Measurements from ENCODE around the gene ELOVL7. TPM values are rescaled to one million over a fixed set of nuclear protein-coding genes. Genes with fewer than 3 reads are reported as not detected.

ELOVL7 gene
- polyA plus RNA-seq, 2 of the 4 experiments (the other 2 are of a cell fraction), result 8.3 to 12.3 TPM

DNA sequence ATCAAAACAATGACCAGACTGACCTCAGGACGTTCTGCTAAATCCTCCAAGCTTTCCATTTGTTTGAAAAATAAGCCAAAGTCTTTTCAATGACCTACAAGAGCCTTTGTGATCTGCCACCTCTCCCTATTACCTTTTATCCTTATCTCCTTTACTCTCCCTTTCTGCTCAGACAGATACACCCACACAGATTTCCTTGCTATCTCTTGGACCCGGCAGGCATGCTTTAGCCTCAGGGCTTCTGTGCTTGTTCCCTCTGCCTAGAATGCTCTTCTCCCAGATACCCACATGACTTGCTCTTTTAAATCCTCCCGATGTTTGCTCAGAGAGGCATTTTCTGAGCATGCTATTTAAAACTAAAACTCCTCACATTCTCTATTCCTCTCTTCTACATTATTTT is 8.9 kb upstream of the ELOVL7 start:
- ChIA-PET CTCF (interaction anchor here (0.6 to 3.5 kb wide), 3 partner anchors 9 to 42 kb away, joined by 3 to 17 read pairs (median 3); partner anchors contain the start of gene ELOVL7), POLR2A (no interaction called here)
- no peak for ATAC-seq

GRCh38 chr5:60852317-60852716 is 8.2 kb upstream of the ELOVL7 start:
- ATAC-seq (peak in 1 of 2 experiments; percentile 54; a peak in 1 of 6 replicates), FAIRE-seq (no peak), DNase-seq (ENCODE audit: low read depth in 1 of 2, low spot score in 1 of 2) (no peak)
- WGBS (ENCODE audit: missing lambda C conversion rate), result 55% methylated on average over 2 of the region's 2 CpGs
- H3K4me3 ChIP-seq, result no peak overlapping the region
- ChIA-PET CTCF (interaction anchor here (0.6 to 1.6 kb wide), 3 partner anchors 15 to 175 kb away, joined by 3 to 8 read pairs (median 3); no protein-coding TSS in a partner anchor), POLR2A (no interaction called here)
- no peak for TF ChIP-seq ESRRA (IDR thresholded peaks at IDR 0.05; ENCODE audit: borderline replicate concordance, low read length)
- no peak for TF ChIP-seq CBX2 (IDR thresholded peaks at IDR 0.05; ENCODE audit: borderline replicate concordance, low read depth)
- no peak for TF ChIP-seq PHF8 (IDR thresholded peaks at IDR 0.05; ENCODE audit: borderline replicate concordance, low read depth)
- TF ChIP-seq EHMT2 (IDR thresholded peaks at IDR 0.05; ENCODE audit: low read depth), result no peak
- TF ChIP-seq, protein P1, sequence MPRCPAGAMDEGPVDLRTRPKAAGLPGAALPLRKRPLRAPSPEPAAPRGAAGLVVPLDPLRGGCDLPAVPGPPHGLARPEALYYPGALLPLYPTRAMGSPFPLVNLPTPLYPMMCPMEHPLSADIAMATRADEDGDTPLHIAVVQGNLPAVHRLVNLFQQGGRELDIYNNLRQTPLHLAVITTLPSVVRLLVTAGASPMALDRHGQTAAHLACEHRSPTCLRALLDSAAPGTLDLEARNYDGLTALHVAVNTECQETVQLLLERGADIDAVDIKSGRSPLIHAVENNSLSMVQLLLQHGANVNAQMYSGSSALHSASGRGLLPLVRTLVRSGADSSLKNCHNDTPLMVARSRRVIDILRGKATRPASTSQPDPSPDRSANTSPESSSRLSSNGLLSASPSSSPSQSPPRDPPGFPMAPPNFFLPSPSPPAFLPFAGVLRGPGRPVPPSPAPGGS (IDR thresholded peaks at IDR 0.05), result no peak
- TF ChIP-seq FOSB (CRISPR knock-in tag; IDR thresholded peaks at IDR 0.05), result no peak
- no peak for TF ChIP-seq JUNB (IDR thresholded peaks at IDR 0.05)
- no peak for TF ChIP-seq HOXB13 (CRISPR knock-in tag; IDR thresholded peaks at IDR 0.05; ENCODE audit: low read depth)
- no peak for TF ChIP-seq HDAC2 (IDR thresholded peaks at IDR 0.05)
- no peak for TF ChIP-seq CHD2 (IDR thresholded peaks at IDR 0.05; ENCODE audit: low read length, partially characterized antibody)
- no peak overlapping the region for H3K4me2 ChIP-seq
- H3K9me3 ChIP-seq, result no peaks in the 10 kb centered on the region
- no peaks in the 10 kb centered on the region for H3K4me1 ChIP-seq
- H3K27ac ChIP-seq, result no peak overlapping the region

More for the DNA sequence above, 8.9 kb upstream of the ELOVL7 start:
- H3K4me1 ChIP-seq, result no peaks in the 10 kb centered on the region
- DNase-seq (ENCODE audit: low read depth in 1 of 2, low spot score in 1 of 2), result no peak
- no peaks in the 10 kb centered on the region for H3K9me3 ChIP-seq
- no peak overlapping the region for H3K27ac ChIP-seq
- WGBS (ENCODE audit: missing lambda C conversion rate), result 44% methylated on average over 3 of the region's 3 CpGs
- H3K4me3 ChIP-seq, result no peak overlapping the region
- no peak overlapping the region for H3K4me2 ChIP-seq
- TF ChIP-seq CBX8 (IDR thresholded peaks at IDR 0.05) (no peak), NPAS2 (CRISPR knock-in tag; IDR thresholded peaks at IDR 0.05; ENCODE audit: borderline replicate concordance) (no peak), RARB (CRISPR knock-in tag; IDR thresholded peaks at IDR 0.05) (no peak), PHF8 (IDR thresholded peaks at IDR 0.05; ENCODE audit: borderline replicate concordance, low read depth) (no peak), RAD21 (conservative IDR thresholded peaks at IDR 0.05 in 1 of 2, IDR thresholded peaks at IDR 0.05 in 1 of 2) (no peak), CBX2 (IDR thresholded peaks at IDR 0.05; ENCODE audit: borderline replicate concordance, low read depth) (no peak), RFX5 (IDR thresholded peaks at IDR 0.05) (no peak), RCOR1 (IDR thresholded peaks at IDR 0.05; ENCODE audit: low read depth, low read length) (no peak), ZC3H11A (IDR thresholded peaks at IDR 0.05) (no peak), JUN (IDR thresholded peaks at IDR 0.05) (no peak)
- TF ChIP-seq, protein P2, sequence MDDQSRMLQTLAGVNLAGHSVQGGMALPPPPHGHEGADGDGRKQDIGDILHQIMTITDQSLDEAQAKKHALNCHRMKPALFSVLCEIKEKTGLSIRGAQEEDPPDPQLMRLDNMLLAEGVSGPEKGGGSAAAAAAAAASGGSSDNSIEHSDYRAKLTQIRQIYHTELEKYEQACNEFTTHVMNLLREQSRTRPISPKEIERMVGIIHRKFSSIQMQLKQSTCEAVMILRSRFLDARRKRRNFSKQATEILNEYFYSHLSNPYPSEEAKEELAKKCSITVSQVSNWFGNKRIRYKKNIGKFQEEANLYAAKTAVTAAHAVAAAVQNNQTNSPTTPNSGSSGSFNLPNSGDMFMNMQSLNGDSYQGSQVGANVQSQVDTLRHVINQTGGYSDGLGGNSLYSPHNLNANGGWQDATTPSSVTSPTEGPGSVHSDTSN (IDR thresholded peaks at IDR 0.05), result no peak
- TF ChIP-seq, protein P3, sequence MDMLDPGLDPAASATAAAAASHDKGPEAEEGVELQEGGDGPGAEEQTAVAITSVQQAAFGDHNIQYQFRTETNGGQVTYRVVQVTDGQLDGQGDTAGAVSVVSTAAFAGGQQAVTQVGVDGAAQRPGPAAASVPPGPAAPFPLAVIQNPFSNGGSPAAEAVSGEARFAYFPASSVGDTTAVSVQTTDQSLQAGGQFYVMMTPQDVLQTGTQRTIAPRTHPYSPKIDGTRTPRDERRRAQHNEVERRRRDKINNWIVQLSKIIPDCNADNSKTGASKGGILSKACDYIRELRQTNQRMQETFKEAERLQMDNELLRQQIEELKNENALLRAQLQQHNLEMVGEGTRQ (IDR thresholded peaks at IDR 0.05), result no peak
- TF ChIP-seq, protein P4, sequence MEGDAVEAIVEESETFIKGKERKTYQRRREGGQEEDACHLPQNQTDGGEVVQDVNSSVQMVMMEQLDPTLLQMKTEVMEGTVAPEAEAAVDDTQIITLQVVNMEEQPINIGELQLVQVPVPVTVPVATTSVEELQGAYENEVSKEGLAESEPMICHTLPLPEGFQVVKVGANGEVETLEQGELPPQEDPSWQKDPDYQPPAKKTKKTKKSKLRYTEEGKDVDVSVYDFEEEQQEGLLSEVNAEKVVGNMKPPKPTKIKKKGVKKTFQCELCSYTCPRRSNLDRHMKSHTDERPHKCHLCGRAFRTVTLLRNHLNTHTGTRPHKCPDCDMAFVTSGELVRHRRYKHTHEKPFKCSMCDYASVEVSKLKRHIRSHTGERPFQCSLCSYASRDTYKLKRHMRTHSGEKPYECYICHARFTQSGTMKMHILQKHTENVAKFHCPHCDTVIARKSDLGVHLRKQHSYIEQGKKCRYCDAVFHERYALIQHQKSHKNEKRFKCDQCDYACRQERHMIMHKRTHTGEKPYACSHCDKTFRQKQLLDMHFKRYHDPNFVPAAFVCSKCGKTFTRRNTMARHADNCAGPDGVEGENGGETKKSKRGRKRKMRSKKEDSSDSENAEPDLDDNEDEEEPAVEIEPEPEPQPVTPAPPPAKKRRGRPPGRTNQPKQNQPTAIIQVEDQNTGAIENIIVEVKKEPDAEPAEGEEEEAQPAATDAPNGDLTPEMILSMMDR (IDR thresholded peaks at IDR 0.05), result no peak
- no peak for FAIRE-seq

Measured in A549 (cell line).